A549 treated with ZK216348 at 1 μM for 4 hours (cell line): ENCODE data around the gene MARVELD1. TPM values are rescaled to one million over a fixed set of nuclear protein-coding genes. Genes with fewer than 3 reads are reported as not detected.

ENCODE experiments used
- total RNA-seq: library from RNA; stranded (reverse); fragments of 200-300 nt; extraction: Qiagen RNA extraction; gene quantifications from 5 replicates; pipeline ENCODE4 v1.2.3, GENCODE V29; 2022; ENCODE audit warnings: low read depth

MARVELD1 gene
- 34.0 to 55.5 TPM (median 49.0 TPM) in 5 replicates for total RNA-seq

DNA sequence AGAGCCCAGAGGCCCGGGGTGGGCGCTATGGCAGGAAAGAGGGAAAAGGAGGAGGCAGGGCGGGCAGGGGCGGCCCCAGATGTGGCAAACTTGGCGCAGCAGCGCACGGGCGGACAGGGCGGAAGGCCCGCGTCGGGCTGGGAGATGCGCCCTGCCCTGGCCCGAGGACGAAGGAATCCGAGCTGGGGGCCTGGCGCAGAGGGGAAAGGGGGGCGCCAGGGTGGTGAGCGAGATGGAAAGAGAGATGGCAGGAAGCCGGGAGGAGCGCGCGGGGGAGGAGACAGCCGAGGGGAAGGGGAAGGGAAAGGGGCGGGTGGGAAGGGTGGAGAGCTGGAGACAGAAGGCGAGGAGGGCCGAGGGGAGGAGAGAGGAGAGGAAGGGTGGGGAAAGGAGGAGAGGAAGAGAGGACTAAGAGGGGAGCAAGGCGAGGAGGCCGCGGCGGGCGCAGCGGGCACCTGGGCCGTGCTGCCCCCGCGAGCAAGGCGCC, at the start of gene MARVELD1:
TSS of gene MARVELD1 (plus strand) at position 392 of the 487 bp plus-strand sequence. CDS start 147 bp downstream, outside the sequence.

DNA sequence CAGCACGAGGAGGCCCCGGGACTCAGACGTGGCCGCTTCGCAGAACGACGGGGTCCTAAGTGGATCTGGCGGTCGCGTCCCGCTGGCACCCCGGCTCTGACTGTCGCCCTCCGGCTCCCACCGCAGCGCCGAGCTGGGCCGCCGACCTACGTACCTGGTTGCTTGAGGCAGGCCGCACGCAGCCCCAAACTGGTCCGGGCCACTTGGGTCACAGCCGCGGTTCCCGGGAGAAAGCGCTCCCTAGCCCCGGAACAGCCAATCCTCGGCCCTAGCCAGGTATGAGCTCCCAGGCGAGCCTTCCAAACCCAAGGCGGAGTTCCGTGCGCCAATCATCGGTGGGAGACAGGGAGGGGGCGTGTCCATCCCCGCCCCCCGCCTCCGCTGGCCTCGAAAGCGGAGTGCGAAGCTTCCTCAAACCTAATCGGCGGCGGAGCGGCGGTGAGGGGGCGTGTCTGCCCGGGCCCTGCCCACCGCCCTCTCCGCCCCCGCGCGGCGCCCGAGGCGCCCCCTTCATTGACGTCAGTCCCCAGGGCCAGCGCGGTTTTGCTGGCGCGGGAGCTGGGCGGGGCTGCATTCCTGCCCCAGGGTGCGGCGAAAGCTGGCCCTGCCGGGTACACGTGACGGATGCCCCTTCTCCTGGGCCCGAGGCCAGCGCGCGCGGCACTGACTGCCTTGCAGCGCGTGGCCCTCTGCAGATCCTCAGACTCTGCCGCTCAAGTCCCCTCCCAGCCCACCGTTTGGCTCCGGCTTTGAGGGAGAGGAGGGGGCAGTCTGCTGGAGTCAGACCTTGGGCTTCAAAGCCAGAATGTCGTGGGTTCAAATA, 26.4 kb upstream of the MARVELD1 start, which contains the start of gene AVPI1:
TSS of gene AVPI1 (minus strand) at position 280 of the 823 bp plus-strand sequence. CDS start 7,336 bp downstream, outside the sequence.

DNA sequence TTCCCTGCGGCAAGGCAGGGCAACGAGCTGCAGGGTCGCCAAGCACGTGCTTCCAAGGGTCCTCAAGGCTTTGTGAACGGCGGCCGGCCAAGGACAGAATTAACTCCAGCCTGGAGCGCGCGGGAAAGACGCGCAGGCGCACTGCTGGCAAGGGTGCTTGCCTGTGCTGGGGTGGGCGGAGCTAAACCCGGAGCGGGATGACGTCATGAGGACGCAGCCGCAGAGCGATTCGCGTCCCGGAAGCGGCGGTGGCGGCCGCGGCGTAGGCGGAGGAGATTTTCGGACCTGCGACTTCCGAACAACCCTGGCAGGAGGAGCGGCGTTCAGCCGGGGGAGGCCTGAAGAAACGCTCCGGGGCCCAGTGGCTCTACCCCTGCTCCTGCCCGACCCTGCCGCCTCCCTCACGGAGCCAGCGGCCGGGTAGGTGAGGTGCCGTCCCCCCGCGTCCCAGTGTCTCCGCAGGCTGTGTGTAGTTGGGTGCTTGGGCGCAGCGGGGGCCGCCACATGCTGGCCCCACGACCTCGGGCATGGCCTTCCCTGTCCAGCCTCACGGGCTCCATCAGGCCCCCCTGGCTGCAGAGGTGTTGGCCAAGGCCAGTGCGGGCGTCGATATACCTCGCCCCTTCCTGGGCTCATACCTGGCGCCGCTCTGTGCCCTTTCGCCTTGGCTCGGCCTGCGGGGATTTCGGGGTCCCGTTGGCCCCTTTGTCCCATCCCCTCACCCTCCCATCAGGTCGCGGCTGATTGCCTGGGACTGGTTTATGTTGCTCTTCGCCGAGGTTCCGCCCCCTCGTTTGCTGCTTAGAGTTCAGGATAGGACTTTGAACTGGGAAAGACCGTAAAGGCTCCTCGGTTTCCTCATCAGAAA, 23.6 kb downstream of the MARVELD1 start, which contains the start of gene ZFYVE27:
TSS of gene ZFYVE27 (plus strand) at position 227 of the 868 bp plus-strand sequence. CDS start 1,350 bp downstream, outside the sequence.

Other genes with a start within 250 kb of the MARVELD1 start
- gene MMS19, start 215.3 kb upstream of the MARVELD1 start, total RNA-seq, result 28.6 to 52.2 TPM (median 49.2 TPM) in 5 replicates
- gene UBTD1, start 214.8 kb upstream of the MARVELD1 start, total RNA-seq, result 11.2 to 21.6 TPM (median 19.1 TPM) in 5 replicates
- 3.9 to 6.4 TPM (median 5.4 TPM) in 5 replicates for gene ANKRD2, start 141.0 kb upstream of the MARVELD1 start, total RNA-seq
- gene HOGA1, start 129.3 kb upstream of the MARVELD1 start, total RNA-seq, result 0.78 to 1.7 TPM (median 1.2 TPM) in 5 replicates
- gene C10orf62, start 124.0 kb upstream of the MARVELD1 start, total RNA-seq, result 0.15 TPM in 1 of 5 replicates, not detected in the others
- 6.8 to 9.0 TPM (median 8.4 TPM) in 5 replicates for gene MORN4, start 80.2 kb upstream of the MARVELD1 start, total RNA-seq
- 21.4 to 28.1 TPM (median 25.5 TPM) in 5 replicates for gene PI4K2A, start 73.1 kb upstream of the MARVELD1 start, total RNA-seq
- 76.5 to 114 TPM (median 96.9 TPM) in 5 replicates for gene AVPI1, start 26.5 kb upstream of the MARVELD1 start, total RNA-seq
- 14.8 to 26.9 TPM (median 24.1 TPM) in 5 replicates for gene ZFYVE27, start 23.4 kb downstream of the MARVELD1 start, total RNA-seq
- gene SFRP5, start 58.3 kb downstream of the MARVELD1 start, total RNA-seq, result 1.5 to 2.4 TPM (median 1.9 TPM) in 5 replicates
- gene GOLGA7B, start 136.1 kb downstream of the MARVELD1 start, total RNA-seq, result 2.9 to 4.5 TPM (median 4.0 TPM) in 5 replicates